Hepatocyte (in vitro differentiated cells): ENCODE data around the gene TBC1D17. TPM values are rescaled to one million over a fixed set of nuclear protein-coding genes. Genes with fewer than 3 reads are reported as not detected.

Experiments
- DNase-seq: peaks from one replicate; pipeline ENCODE4 v3.0.0-alpha.2; 2016; ENCODE audit warnings: low spot score
- H2AFZ ChIP-seq: fragments of 200-600 bp; sonication (generic); 2 replicates; pipeline ENCODE4 v1.6.0; 2016; ENCODE audit warnings: antibody characterized with exemption, mild to moderate bottlenecking
- H3K27ac ChIP-seq: fragments of 200-600 bp; sonication (generic); 2 replicates; pipeline ENCODE4 v1.5.1; 2016; ENCODE audit warnings: mild to moderate bottlenecking
- H3K27me3 ChIP-seq: fragments of 200-600 bp; sonication (generic); 2 replicates; pipeline ENCODE4 v1.6.1; 2016
- H3K36me3 ChIP-seq: fragments of 200-600 bp; sonication (generic); replicated peaks from 2 replicates; pipeline ENCODE4 v1.5.1; 2016; ENCODE audit warnings: low read depth; ENCODE audit not compliant: insufficient read depth
- H3K4me1 ChIP-seq: fragments of 200-600 bp; sonication (generic); 2 replicates; pipeline ENCODE4 v1.5.1; 2016; ENCODE audit warnings: mild to moderate bottlenecking, moderate library complexity; ENCODE audit not compliant: insufficient read depth
- H3K4me2 ChIP-seq: fragments of 200-600 bp; sonication (generic); 2 replicates; pipeline ENCODE4 v1.6.0; 2016
- H3K4me3 ChIP-seq: fragments of 200-600 bp; sonication (generic); 2 replicates; pipeline ENCODE4 v1.5.1; 2016; ENCODE audit warnings: mild to moderate bottlenecking
- H3K79me2 ChIP-seq: fragments of 200-600 bp; sonication (generic); 2 replicates; pipeline ENCODE4 v1.6.0; 2017; ENCODE audit warnings: mild to moderate bottlenecking
- H3K9me2 ChIP-seq: fragments of 200-600 bp; sonication (generic); replicated peaks from 2 replicates; pipeline ENCODE4 v1.6.0; 2017; ENCODE audit warnings: mild to moderate bottlenecking; ENCODE audit not compliant: insufficient read depth
- H3K9me3 ChIP-seq: fragments of 200-600 bp; sonication (generic); 2 replicates; pipeline ENCODE4 v1.5.1; 2016; ENCODE audit warnings: low read depth, mild to moderate bottlenecking
- H4K20me1 ChIP-seq: fragments of 200-600 bp; sonication (generic); 2 replicates; pipeline ENCODE4 v1.6.0; 2016; ENCODE audit warnings: mild to moderate bottlenecking; ENCODE audit not compliant: insufficient read depth, poor library complexity, severe bottlenecking
- CTCF ChIP-seq: fragments of 200-600 bp; sonication (generic); IDR thresholded peaks from 2 replicates; pipeline ENCODE4 v1.5.1; 2016; ENCODE audit warnings: antibody characterized with exemption, mild to moderate bottlenecking; ENCODE audit not compliant: poor library complexity
- EZH2 ChIP-seq: fragments of 200-600 bp; sonication (generic); IDR thresholded peaks from 2 replicates; pipeline ENCODE4 v1.6.1; 2016; ENCODE audit warnings: antibody characterized with exemption, mild to moderate bottlenecking, borderline replicate concordance
- EZH2phosphoT487 ChIP-seq: fragments of 200-600 bp; sonication (generic); IDR thresholded peaks from one replicate; pipeline ENCODE4 v1.6.1; 2018; ENCODE audit warnings: antibody characterized with exemption, mild to moderate bottlenecking, low read depth, moderate library complexity; ENCODE audit not compliant: unreplicated experiment, severe bottlenecking
- whole genome bisulfite sequencing: methylation state at CpG from one replicate; pipeline ENCODE4 v1.1.6; 2016; ENCODE audit warnings: low lambda C conversion rate; ENCODE audit errors: missing lambda C conversion rate; 5-methylcytosine and 5-hydroxymethylcytosine counted together
- polyA plus RNA-seq: library from polyadenylated mRNA; unstranded; fragments of >200 nt; fragmentation: Nextera tagmentation; extraction: Ambion mirVana; gene quantifications from 2 replicates; pipeline ENCODE4 v1.2.1, GENCODE V29; 2016
- total RNA-seq: library from RNA; depleted of rRNA; stranded (reverse); fragments of >200 nt; gene quantifications from 2 replicates; pipeline ENCODE4 v1.2.3, GENCODE V29; 2014

TBC1D17 gene
- total and polyA plus RNA-seq, 2 experiments from 2014 or later: 10.7 to 55.1 TPM

- no peaks in the 10 kb centered on the region for H3K36me3 ChIP-seq
- H3K27me3 ChIP-seq: no peaks in the 10 kb centered on the region
- no peak overlapping the region for H3K27ac ChIP-seq
- H3K4me3 ChIP-seq: no peak overlapping the region
- H3K79me2 ChIP-seq: peaks cover 11% of the 10 kb centered on the region
- H4K20me1 ChIP-seq: no peaks in the 10 kb centered on the region
- H3K4me1 ChIP-seq: peaks cover 8% of the 10 kb centered on the region
- DNase-seq: no peak
- no peaks in the 10 kb centered on the region for H3K9me3 ChIP-seq
- no peak overlapping the region for H3K4me2 ChIP-seq
- TF ChIP-seq EZH2phosphoT487: no peak
- no peak for TF ChIP-seq CTCF
- no peak for TF ChIP-seq EZH2
- H3K9me2 ChIP-seq: no peaks in the 10 kb centered on the region
- H2AFZ ChIP-seq: no peak overlapping the region
- WGBS: 94% methylated on average over 5 of the region's 5 CpGs
These were observed 54.5 kb downstream of the TBC1D17 start for GRCh38 chr19:49932041-49932451.

GRCh38 chr19:49932731-49933131 lies 55.2 kb downstream of the TBC1D17 start:
- peaks cover 4% of the 10 kb centered on the region for H3K4me1 ChIP-seq
- 99% methylated on average over 25 of the region's 25 CpGs for WGBS
- no peaks in the 10 kb centered on the region for H3K27me3 ChIP-seq
- no peaks in the 10 kb centered on the region for H3K36me3 ChIP-seq
- no peaks in the 10 kb centered on the region for H4K20me1 ChIP-seq
- DNase-seq: no peak
- no peak overlapping the region for H3K4me3 ChIP-seq
- H3K9me2 ChIP-seq: no peaks in the 10 kb centered on the region
- H3K79me2 ChIP-seq: peaks cover 4% of the 10 kb centered on the region
- H2AFZ ChIP-seq: no peak overlapping the region
- H3K4me2 ChIP-seq: no peak overlapping the region
- H3K27ac ChIP-seq: no peak overlapping the region
- H3K9me3 ChIP-seq: no peaks in the 10 kb centered on the region
- no peak for TF ChIP-seq CTCF
- no peak for TF ChIP-seq EZH2
- no peak for TF ChIP-seq EZH2phosphoT487

- Histone ChIP-seq H3K36me3 (no peaks in the 10 kb centered on the region), H3K9me3 (no peaks in the 10 kb centered on the region), H2AFZ (no peak overlapping the region), H3K9me2 (no peaks in the 10 kb centered on the region), H3K4me3 (no peak overlapping the region), H3K27me3 (no peaks in the 10 kb centered on the region), H3K79me2 (no peaks in the 10 kb centered on the region), H4K20me1 (no peaks in the 10 kb centered on the region), H3K27ac (no peak overlapping the region), H3K4me1 (peaks cover 3% of the 10 kb centered on the region), H3K4me2 (no peak overlapping the region)
- WGBS: 96% methylated on average over 8 of the region's 8 CpGs
- TF ChIP-seq EZH2phosphoT487 (no peak), CTCF (no peak), EZH2 (no peak)
- no peak for DNase-seq
These were observed 56.1 kb downstream of the TBC1D17 start for GRCh38 chr19:49933643-49934042.

GRCh38 chr19:49936549-49936948 lies 59.0 kb downstream of the TBC1D17 start:
- TF ChIP-seq EZH2phosphoT487: no peak
- no peak for TF ChIP-seq EZH2
- TF ChIP-seq CTCF: no peak
- H3K27ac ChIP-seq: no peak overlapping the region

More at GRCh38 chr19:49936549-49936948, 59.0 kb downstream of the TBC1D17 start:
- Histone ChIP-seq H3K4me1 (peaks cover 3% of the 10 kb centered on the region), H2AFZ (no peak overlapping the region), H3K79me2 (no peaks in the 10 kb centered on the region), H3K27me3 (no peaks in the 10 kb centered on the region), H3K9me3 (no peaks in the 10 kb centered on the region), H3K9me2 (no peaks in the 10 kb centered on the region), H4K20me1 (no peaks in the 10 kb centered on the region), H3K4me3 (no peak overlapping the region), H3K36me3 (no peaks in the 10 kb centered on the region), H3K4me2 (no peak overlapping the region)
- WGBS: 78% methylated on average over 5 of the region's 5 CpGs
- no peak for DNase-seq
